GM23248 (cell line): ENCODE results near the gene CD300A.

ENCODE experiments used
- EZH2 ChIP-seq: fragments of 200-600 bp; sonication (generic); IDR thresholded peaks from 2 replicates; pipeline ENCODE4 v1.6.1; 2018; ENCODE audit warnings: antibody characterized with exemption, mild to moderate bottlenecking; ENCODE audit not compliant: insufficient read depth, poor library complexity, severe bottlenecking
- EZH2phosphoT487 ChIP-seq: fragments of 200-600 bp; sonication (generic); IDR thresholded peaks from 2 replicates; pipeline ENCODE4 v1.6.1; 2018; ENCODE audit warnings: antibody characterized with exemption, moderate library complexity, mild to moderate bottlenecking, low read depth; ENCODE audit not compliant: insufficient read depth

DNA sequence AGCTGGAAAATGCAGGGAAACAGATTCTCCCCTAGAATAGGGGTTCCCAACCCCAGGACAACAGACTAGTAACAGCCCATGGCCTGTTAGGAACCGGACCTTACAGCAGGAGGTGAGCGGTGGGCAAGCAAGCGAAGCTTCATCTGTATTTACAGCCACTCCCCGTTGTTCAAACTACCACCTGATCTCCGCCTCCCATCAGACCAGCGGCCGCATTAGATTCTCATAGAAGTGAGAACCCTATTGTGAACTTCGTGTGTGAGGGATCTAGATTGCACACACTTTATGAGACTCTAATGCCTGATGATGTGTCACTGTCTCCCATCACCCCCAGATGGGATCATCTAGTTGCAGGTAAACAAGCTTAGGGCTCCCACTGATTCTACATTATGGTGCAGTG, 61.3 kb downstream of the CD300A start:
- TF ChIP-seq EZH2phosphoT487 (no peak), EZH2 (no peak)
